ENCODE results near the gene TP53INP2.

Gene TP53INP2

DNA sequence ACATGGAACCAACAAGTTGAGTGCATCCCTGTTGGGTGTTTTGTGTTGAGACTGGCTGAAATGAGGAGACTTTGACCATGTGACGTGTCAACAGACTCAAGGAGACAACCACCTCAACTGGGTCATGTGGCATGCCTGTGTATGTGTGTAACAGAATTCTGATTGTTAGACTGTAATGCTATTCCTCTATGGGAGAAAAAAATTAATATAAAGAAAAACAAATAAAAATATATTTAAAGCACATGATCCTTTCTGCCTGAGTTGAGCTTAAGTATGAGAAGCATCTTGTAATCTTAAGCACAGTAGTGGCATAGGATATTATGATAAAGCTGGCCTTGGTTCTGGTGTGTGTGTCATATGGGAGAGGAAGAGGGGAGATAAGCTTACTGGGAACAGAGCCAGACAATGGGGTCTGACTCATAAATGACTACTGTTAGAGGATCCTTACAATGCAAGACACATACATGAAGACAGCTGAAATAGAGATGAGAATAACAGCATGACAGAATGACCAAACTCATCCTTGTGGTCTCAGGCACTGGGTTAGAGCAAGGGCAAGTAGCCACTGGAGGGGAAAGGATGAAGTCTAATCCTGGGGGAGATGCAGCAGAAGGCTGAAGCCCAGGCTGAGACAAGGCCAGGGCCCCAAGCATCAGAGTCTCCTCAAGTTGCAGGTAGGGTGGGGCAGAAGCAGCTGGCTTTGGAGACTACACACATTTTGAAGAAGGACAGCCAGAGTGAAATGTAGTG is 9.2 kb downstream of the TP53INP2 start (continued):
- TF ChIP-seq, protein P1, sequence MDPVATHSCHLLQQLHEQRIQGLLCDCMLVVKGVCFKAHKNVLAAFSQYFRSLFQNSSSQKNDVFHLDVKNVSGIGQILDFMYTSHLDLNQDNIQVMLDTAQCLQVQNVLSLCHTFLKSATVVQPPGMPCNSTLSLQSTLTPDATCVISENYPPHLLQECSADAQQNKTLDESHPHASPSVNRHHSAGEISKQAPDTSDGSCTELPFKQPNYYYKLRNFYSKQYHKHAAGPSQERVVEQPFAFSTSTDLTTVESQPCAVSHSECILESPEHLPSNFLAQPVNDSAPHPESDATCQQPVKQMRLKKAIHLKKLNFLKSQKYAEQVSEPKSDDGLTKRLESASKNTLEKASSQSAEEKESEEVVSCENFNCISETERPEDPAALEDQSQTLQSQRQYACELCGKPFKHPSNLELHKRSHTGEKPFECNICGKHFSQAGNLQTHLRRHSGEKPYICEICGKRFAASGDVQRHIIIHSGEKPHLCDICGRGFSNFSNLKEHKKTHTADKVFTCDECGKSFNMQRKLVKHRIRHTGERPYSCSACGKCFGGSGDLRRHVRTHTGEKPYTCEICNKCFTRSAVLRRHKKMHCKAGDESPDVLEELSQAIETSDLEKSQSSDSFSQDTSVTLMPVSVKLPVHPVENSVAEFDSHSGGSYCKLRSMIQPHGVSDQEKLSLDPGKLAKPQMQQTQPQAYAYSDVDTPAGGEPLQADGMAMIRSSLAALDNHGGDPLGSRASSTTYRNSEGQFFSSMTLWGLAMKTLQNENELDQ (tag by site-specific recombination; IDR thresholded peaks at IDR 0.05; ENCODE audit: low read depth) = no peak
- no peak for TF ChIP-seq ZFP41 (tag by site-specific recombination; IDR thresholded peaks at IDR 0.05; ENCODE audit: borderline replicate concordance)
- no peak for TF ChIP-seq ZNF18 (tag by site-specific recombination; IDR thresholded peaks at IDR 0.05)
- no peak for TF ChIP-seq ZIC2 (tag by site-specific recombination; IDR thresholded peaks at IDR 0.05)
- no peak for TF ChIP-seq ZNF350 (tag by site-specific recombination; IDR thresholded peaks at IDR 0.05)
- no peak for TF ChIP-seq ZNF26 (tag by site-specific recombination; IDR thresholded peaks at IDR 0.05)
- TF ChIP-seq, protein P2, sequence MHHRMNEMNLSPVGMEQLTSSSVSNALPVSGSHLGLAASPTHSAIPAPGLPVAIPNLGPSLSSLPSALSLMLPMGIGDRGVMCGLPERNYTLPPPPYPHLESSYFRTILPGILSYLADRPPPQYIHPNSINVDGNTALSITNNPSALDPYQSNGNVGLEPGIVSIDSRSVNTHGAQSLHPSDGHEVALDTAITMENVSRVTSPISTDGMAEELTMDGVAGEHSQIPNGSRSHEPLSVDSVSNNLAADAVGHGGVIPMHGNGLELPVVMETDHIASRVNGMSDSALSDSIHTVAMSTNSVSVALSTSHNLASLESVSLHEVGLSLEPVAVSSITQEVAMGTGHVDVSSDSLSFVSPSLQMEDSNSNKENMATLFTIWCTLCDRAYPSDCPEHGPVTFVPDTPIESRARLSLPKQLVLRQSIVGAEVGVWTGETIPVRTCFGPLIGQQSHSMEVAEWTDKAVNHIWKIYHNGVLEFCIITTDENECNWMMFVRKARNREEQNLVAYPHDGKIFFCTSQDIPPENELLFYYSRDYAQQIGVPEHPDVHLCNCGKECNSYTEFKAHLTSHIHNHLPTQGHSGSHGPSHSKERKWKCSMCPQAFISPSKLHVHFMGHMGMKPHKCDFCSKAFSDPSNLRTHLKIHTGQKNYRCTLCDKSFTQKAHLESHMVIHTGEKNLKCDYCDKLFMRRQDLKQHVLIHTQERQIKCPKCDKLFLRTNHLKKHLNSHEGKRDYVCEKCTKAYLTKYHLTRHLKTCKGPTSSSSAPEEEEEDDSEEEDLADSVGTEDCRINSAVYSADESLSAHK (tag by site-specific recombination; IDR thresholded peaks at IDR 0.05) = no peak
- no peak for TF ChIP-seq ZNF223 (tag by site-specific recombination; IDR thresholded peaks at IDR 0.05)
- TF ChIP-seq ZNF670 (tag by site-specific recombination; IDR thresholded peaks at IDR 0.05; ENCODE audit: low read depth) = no peak
- TF ChIP-seq ZNF140 (tag by site-specific recombination; IDR thresholded peaks at IDR 0.05) = no peak
- TF ChIP-seq PRDM1 (tag by site-specific recombination; IDR thresholded peaks at IDR 0.05) = no peak
- TF ChIP-seq, protein P3, sequence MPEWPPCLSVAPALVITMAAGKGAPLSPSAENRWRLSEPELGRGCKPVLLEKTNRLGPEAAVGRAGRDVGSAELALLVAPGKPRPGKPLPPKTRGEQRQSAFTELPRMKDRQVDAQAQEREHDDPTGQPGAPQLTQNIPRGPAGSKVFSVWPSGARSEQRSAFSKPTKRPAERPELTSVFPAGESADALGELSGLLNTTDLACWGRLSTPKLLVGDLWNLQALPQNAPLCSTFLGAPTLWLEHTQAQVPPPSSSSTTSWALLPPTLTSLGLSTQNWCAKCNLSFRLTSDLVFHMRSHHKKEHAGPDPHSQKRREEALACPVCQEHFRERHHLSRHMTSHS (tag by site-specific recombination; IDR thresholded peaks at IDR 0.05) = no peak
- TF ChIP-seq, protein P4, sequence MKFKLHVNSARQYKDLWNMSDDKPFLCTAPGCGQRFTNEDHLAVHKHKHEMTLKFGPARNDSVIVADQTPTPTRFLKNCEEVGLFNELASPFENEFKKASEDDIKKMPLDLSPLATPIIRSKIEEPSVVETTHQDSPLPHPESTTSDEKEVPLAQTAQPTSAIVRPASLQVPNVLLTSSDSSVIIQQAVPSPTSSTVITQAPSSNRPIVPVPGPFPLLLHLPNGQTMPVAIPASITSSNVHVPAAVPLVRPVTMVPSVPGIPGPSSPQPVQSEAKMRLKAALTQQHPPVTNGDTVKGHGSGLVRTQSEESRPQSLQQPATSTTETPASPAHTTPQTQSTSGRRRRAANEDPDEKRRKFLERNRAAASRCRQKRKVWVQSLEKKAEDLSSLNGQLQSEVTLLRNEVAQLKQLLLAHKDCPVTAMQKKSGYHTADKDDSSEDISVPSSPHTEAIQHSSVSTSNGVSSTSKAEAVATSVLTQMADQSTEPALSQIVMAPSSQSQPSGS (tag by site-specific recombination; IDR thresholded peaks at IDR 0.05; ENCODE audit: low read depth) = no peak
- no peak for TF ChIP-seq ZNF155 (tag by site-specific recombination; IDR thresholded peaks at IDR 0.05)
- no peak for TF ChIP-seq ZNF521 (tag by site-specific recombination; IDR thresholded peaks at IDR 0.05)
- TF ChIP-seq, protein P5, sequence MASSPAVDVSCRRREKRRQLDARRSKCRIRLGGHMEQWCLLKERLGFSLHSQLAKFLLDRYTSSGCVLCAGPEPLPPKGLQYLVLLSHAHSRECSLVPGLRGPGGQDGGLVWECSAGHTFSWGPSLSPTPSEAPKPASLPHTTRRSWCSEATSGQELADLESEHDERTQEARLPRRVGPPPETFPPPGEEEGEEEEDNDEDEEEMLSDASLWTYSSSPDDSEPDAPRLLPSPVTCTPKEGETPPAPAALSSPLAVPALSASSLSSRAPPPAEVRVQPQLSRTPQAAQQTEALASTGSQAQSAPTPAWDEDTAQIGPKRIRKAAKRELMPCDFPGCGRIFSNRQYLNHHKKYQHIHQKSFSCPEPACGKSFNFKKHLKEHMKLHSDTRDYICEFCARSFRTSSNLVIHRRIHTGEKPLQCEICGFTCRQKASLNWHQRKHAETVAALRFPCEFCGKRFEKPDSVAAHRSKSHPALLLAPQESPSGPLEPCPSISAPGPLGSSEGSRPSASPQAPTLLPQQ (tag by site-specific recombination; IDR thresholded peaks at IDR 0.05) = peak; percentile 51; the same call in 1 of the 2 replicates
- no peak for TF ChIP-seq ZNF10 (tag by site-specific recombination; IDR thresholded peaks at IDR 0.05)
- no peak for TF ChIP-seq ZNF626 (tag by site-specific recombination; IDR thresholded peaks at IDR 0.05)
- TF ChIP-seq ZNF658 (tag by site-specific recombination; IDR thresholded peaks at IDR 0.05) = no peak
- TF ChIP-seq ZFP69B (tag by site-specific recombination; IDR thresholded peaks at IDR 0.05) = no peak
- peak; percentile 94 for TF ChIP-seq ZNF600 (tag by site-specific recombination; IDR thresholded peaks at IDR 0.05)
- TF ChIP-seq GLIS1 (tag by site-specific recombination; IDR thresholded peaks at IDR 0.05) = no peak
- TF ChIP-seq, protein P6, sequence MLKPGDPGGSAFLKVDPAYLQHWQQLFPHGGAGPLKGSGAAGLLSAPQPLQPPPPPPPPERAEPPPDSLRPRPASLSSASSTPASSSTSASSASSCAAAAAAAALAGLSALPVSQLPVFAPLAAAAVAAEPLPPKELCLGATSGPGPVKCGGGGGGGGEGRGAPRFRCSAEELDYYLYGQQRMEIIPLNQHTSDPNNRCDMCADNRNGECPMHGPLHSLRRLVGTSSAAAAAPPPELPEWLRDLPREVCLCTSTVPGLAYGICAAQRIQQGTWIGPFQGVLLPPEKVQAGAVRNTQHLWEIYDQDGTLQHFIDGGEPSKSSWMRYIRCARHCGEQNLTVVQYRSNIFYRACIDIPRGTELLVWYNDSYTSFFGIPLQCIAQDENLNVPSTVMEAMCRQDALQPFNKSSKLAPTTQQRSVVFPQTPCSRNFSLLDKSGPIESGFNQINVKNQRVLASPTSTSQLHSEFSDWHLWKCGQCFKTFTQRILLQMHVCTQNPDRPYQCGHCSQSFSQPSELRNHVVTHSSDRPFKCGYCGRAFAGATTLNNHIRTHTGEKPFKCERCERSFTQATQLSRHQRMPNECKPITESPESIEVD (tag by site-specific recombination; IDR thresholded peaks at IDR 0.05) = no peak

Measured in HEK293 (cell line).